Measurements from ENCODE around the gene CRYBA4. TPM values are rescaled to one million over a fixed set of nuclear protein-coding genes. Genes with fewer than 3 reads are reported as not detected.

CRYBA4 gene
- total RNA-seq, 1 experiment from 2014 or later: not detected

- CTCF ChIA-PET: no interaction called here
- no peak for DNase-seq
- TF ChIP-seq CTCF (conservative IDR thresholded peaks at IDR 0.05): no peak
- no peak for TF ChIP-seq EZH2 (IDR thresholded peaks at IDR 0.05; ENCODE audit: low read depth)
- H3K79me2 ChIP-seq (ENCODE audit: low read depth): no peaks in the 10 kb centered on the region
- no peak overlapping the region for H3K4me2 ChIP-seq
- intact Hi-C loops (cut with micrococcal nuclease; ENCODE audit: unreplicated experiment): no loop called here
- no peaks in the 10 kb centered on the region for H3K9me3 ChIP-seq (ENCODE audit: insufficient read depth, low read depth)
- no TSS peak for BruUV-seq (replicated peaks)
- H3K36me3 ChIP-seq (ENCODE audit: low read depth): no peaks in the 10 kb centered on the region
- no peaks in the 10 kb centered on the region for H4K20me1 ChIP-seq (ENCODE audit: insufficient read depth)
- POLR2A ChIA-PET (ENCODE audit: unreplicated experiment): no interaction called here
- H3K4me3 ChIP-seq: no peak overlapping the region
- no peaks in the 10 kb centered on the region for H3K4me1 ChIP-seq (replicated peaks; ENCODE audit: insufficient read depth)
- no peaks in the 10 kb centered on the region for H3F3A ChIP-seq (ENCODE audit: insufficient read depth, low read depth)
- H3K27ac ChIP-seq: no peak overlapping the region
- peaks cover 73% of the 10 kb centered on the region for H3K27me3 ChIP-seq (ENCODE audit: insufficient read depth, low read depth)
- H3K9me2 ChIP-seq (ENCODE audit: insufficient read depth): no peaks in the 10 kb centered on the region
- no peak overlapping the region for H2AFZ ChIP-seq
These were observed 30.1 kb downstream of the CRYBA4 start for GRCh38 chr22:26651815-26652214.

GRCh38 chr22:26656891-26657851 is 35.4 kb downstream of the CRYBA4 start, which contains the start of gene MIAT:
MIAT (plus strand) TSS chr22:26657588.
- 0 out of 2 replicates have a peak, but pooled peaks cover 4% of the 10 kb centered on the region for H3F3A ChIP-seq (ENCODE audit: insufficient read depth, low read depth)
- H3K27me3 ChIP-seq (ENCODE audit: insufficient read depth, low read depth): peaks cover 20% of the 10 kb centered on the region
- no peaks in the 10 kb centered on the region for H3K36me3 ChIP-seq (ENCODE audit: low read depth)
- H3K79me2 ChIP-seq (ENCODE audit: low read depth): no peaks in the 10 kb centered on the region
- H3K4me3 ChIP-seq: peak within 1 kb of the TSS; percentile 36; the same call in 1 of the 2 replicates
- peaks cover 10% of the 10 kb centered on the region for H3K4me1 ChIP-seq (replicated peaks; ENCODE audit: insufficient read depth)
- H3K9me3 ChIP-seq (ENCODE audit: insufficient read depth, low read depth): no peaks in the 10 kb centered on the region
- no peaks in the 10 kb centered on the region for H3K9me2 ChIP-seq (ENCODE audit: insufficient read depth)
- H3K27ac ChIP-seq: no peak within 1 kb of the TSS
- intact Hi-C loops (cut with micrococcal nuclease; ENCODE audit: unreplicated experiment): no loop called here
- no peaks in the 10 kb centered on the region for H4K20me1 ChIP-seq (ENCODE audit: insufficient read depth)
- peak within 1 kb of the TSS; percentile 26; the same call in 1 of the 2 replicates for H2AFZ ChIP-seq
- BruUV-seq (replicated peaks): no TSS peak
- DNase-seq: no peak
- ChIA-PET CTCF (no interaction called here), POLR2A (ENCODE audit: unreplicated experiment) (no interaction called here)
- peak within 1 kb of the TSS; percentile 57 for H3K4me2 ChIP-seq
- TF ChIP-seq CTCF (conservative IDR thresholded peaks at IDR 0.05): no peak
- TF ChIP-seq EZH2 (IDR thresholded peaks at IDR 0.05; ENCODE audit: low read depth): no peak

GRCh38 chr22:26658161-26658560 is 36.4 kb downstream of the CRYBA4 start:
- H3K79me2 ChIP-seq (ENCODE audit: low read depth): no peaks in the 10 kb centered on the region
- peak overlapping the region; percentile 36; the same call in 1 of the 2 replicates for H3K4me3 ChIP-seq
- BruUV-seq (replicated peaks): no TSS peak
- peaks cover 10% of the 10 kb centered on the region; the same call in 1 of the 2 replicates for H3K27me3 ChIP-seq (ENCODE audit: insufficient read depth, low read depth)
- no peak for TF ChIP-seq CTCF (conservative IDR thresholded peaks at IDR 0.05)
- TF ChIP-seq EZH2 (IDR thresholded peaks at IDR 0.05; ENCODE audit: low read depth): no peak
- ChIA-PET POLR2A (ENCODE audit: unreplicated experiment) (no interaction called here), CTCF (no interaction called here)
- peak overlapping the region; percentile 26; the same call in 1 of the 2 replicates for H2AFZ ChIP-seq
- 0 out of 2 replicates have a peak, but pooled peaks cover 4% of the 10 kb centered on the region for H3F3A ChIP-seq (ENCODE audit: insufficient read depth, low read depth)
- no peak for DNase-seq
- no peaks in the 10 kb centered on the region for H3K9me2 ChIP-seq (ENCODE audit: insufficient read depth)
- intact Hi-C loops (cut with micrococcal nuclease; ENCODE audit: unreplicated experiment): no loop called here
- no peak overlapping the region for H3K27ac ChIP-seq
- H3K36me3 ChIP-seq (ENCODE audit: low read depth): no peaks in the 10 kb centered on the region
- H3K4me2 ChIP-seq: peak overlapping the region; percentile 57
- peaks cover 10% of the 10 kb centered on the region for H3K4me1 ChIP-seq (replicated peaks; ENCODE audit: insufficient read depth)
- H4K20me1 ChIP-seq (ENCODE audit: insufficient read depth): no peaks in the 10 kb centered on the region
- H3K9me3 ChIP-seq (ENCODE audit: insufficient read depth, low read depth): no peaks in the 10 kb centered on the region

All from PC-9 (cell line).